Body of pancreas (tissue), 4 donors: ENCODE data around the gene RING1.

Experiments
- CTCF ChIP-seq, 7 experiments: fragments of 450-650 bp in 4 of 7; fragments of 200-600 bp in 3 of 7; sonication (generic) in 3 of 7; IDR thresholded peaks; one replicate each; pipeline ENCODE4 v1.5.1; 2016 to 2019; ENCODE audit warnings: antibody characterized with exemption in 7 of 7
- POLR2A ChIP-seq, 3 donors: fragments of 450-650 bp; IDR thresholded peaks; one replicate each; pipeline ENCODE4 v1.6.1; 2016; ENCODE audit warnings: antibody characterized with exemption in 3 of 3, mild to moderate bottlenecking in 2 of 3

DNA sequence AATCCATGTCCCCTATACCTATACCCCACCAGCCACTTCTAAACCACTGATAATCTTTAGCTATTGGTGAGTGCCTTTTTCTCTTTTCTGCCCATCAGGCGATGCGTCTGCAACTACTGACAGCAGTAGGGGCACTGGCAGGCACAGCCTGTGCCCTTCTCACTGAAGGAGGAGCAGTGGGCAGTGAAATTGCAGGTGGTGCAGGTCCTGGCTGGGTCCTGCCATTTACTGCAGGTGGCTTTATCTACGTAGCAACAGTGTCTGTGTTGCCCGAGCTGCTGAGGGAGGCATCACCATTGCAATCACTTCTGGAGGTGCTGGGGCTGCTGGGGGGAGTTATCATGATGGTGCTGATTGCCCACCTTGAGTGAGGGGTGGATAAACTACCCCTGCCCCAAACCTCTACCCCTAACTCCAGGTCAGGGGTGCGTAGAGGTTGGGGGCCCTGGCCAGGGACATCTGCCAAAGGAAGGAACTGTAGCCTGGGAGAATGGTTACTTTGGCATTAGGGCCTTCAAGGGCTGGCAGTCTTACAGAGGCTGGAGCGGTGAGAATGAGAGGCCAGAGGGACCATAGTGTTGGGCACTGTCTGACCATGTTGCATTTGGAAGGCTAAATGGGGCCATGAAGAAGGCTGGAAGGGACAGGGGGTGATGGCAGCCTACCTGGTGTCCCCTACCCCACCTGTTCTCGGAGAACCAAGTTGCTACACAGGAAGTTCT lies 4.7 kb upstream of the RING1 start:
- no peak for TF ChIP-seq CTCF (IDR thresholded peaks at IDR 0.05)
- TF ChIP-seq POLR2A (IDR thresholded peaks at IDR 0.05) = no peak
